Prostate gland (tissue), 2 donors: ENCODE results near the gene TBC1D9B.

Experiments used
- CTCF ChIP-seq, 4 experiments: fragments of 200-600 bp in 2 of 4; fragments of 450-650 bp in 2 of 4; sonication (generic) in 2 of 4; IDR thresholded peaks; 1 replicate in 3 of 4; 2 replicates in 1 of 4; pipeline ENCODE4 v1.5.1; 2016 to 2019; ENCODE audit warnings: antibody characterized with exemption in 4 of 4, mild to moderate bottlenecking in 2 of 4, moderate library complexity in 2 of 4
- POLR2A ChIP-seq: fragments of 450-650 bp; IDR thresholded peaks from one replicate; pipeline ENCODE4 v1.6.1; 2016; ENCODE audit warnings: antibody characterized with exemption, mild to moderate bottlenecking
- POLR2AphosphoS5 ChIP-seq: sonication (generic); formaldehyde crosslinking; IDR thresholded peaks from one replicate; pipeline ENCODE4 v1.6.1; 2017; ENCODE audit warnings: antibody characterized with exemption

GRCh38 chr5:179879003-179879689, 28.6 kb downstream of the TBC1D9B start:
- TF ChIP-seq CTCF (IDR thresholded peaks at IDR 0.05) (no peak), POLR2A (no peak), POLR2AphosphoS5 (no peak)
